ENCODE data around the gene KCNJ8.

DNA sequence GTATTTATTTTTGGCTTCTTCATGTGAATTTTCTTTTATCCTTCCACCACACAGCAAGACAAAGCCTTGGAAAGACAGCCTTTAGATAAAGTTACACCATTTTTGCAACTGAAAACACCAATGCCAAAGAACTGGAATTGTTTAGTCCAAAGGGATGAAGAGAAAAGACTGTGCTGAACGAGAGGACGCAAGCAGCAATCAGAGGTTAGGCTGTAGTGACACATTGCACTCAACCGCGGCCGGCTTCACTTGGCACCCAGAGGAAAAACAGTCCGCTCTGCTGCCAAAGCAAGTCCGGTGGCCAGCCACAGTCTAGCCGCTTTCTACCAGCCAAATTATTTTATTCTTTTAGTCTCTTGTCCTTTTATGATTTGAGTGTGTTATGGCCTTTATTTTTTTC, 49.1 kb upstream of the KCNJ8 start:
- TF ChIP-seq CTCF (IDR thresholded peaks at IDR 0.05) (no peak), POLR2A (IDR thresholded peaks at IDR 0.05) (no peak)

All from uterus (tissue), 2 donors.